IPS-NIHi11 (cell line): ENCODE results near the gene DACT1.

Source experiments
- DNase-seq: peaks from one replicate; pipeline ENCODE4 v3.0.0; 2012; ENCODE audit warnings: mixed read lengths, low spot score

DACT1 gene

GRCh38 chr14:58668848-58669480, 31.2 kb downstream of the DACT1 start:
- DNase-seq, result no peak

- DNase-seq, result no peak
Observed at GRCh38 chr14:58669556-58670200, 31.9 kb downstream of the DACT1 start.

- DNase-seq, result no peak
Observed at GRCh38 chr14:58671024-58671423, 33.3 kb downstream of the DACT1 start.

GRCh38 chr14:58671436-58671835, 33.7 kb downstream of the DACT1 start:
- DNase-seq, result no peak

GRCh38 chr14:58673722-58674121, 36.0 kb downstream of the DACT1 start:
- no peak for DNase-seq

- DNase-seq, result no peak
Observed at GRCh38 chr14:58677001-58677400, 39.2 kb downstream of the DACT1 start.

GRCh38 chr14:58677517-58677916, 39.8 kb downstream of the DACT1 start:
- DNase-seq, result no peak

- no peak for DNase-seq
Observed at GRCh38 chr14:58677996-58678395, 40.2 kb downstream of the DACT1 start.

- DNase-seq, result no peak
Observed at GRCh38 chr14:58680698-58681097, 42.9 kb downstream of the DACT1 start.

GRCh38 chr14:58687232-58687795, 49.6 kb downstream of the DACT1 start:
- DNase-seq, result no peak

GRCh38 chr14:58690801-58691516, 53.2 kb downstream of the DACT1 start:
- no peak for DNase-seq

GRCh38 chr14:58693048-58693447, 55.3 kb downstream of the DACT1 start:
- no peak for DNase-seq

- no peak for DNase-seq
Observed at GRCh38 chr14:58695514-58695913, 57.8 kb downstream of the DACT1 start.

- no peak for DNase-seq
Observed at GRCh38 chr14:58697266-58697929, 59.6 kb downstream of the DACT1 start.
